Activated CD4-positive, alpha-beta memory T cell treated with anti-CD3 and anti-CD28 coated beads, Interleukin-2, amount 10 ng/mL, durations not matched to agents 7 days and 5 days (primary cell): Measurements from ENCODE around the gene IQSEC1. TPM values are rescaled to one million over a fixed set of nuclear protein-coding genes. Genes with fewer than 3 reads are reported as not detected.

Experiments
- CTCF ChIA-PET: fragments of 350-600 bp; sonication (Branson Sonifier 250); formaldehyde crosslinking; loops from one replicate; lab custom pipeline; 2021; ENCODE audit warnings: antibody characterized with exemption, inconsistent platforms; lab: Charles Lee
- POLR2A ChIA-PET: fragments of 350-600 bp; sonication (Branson Sonifier 250); formaldehyde crosslinking; loops from one replicate; lab custom pipeline; 2021; ENCODE audit warnings: antibody characterized with exemption; lab: Charles Lee
- DNase-seq: peaks from one replicate; pipeline ENCODE4 v3.0.0-alpha.2; 2020
- H3K27ac Mint-ChIP-seq: one replicate; pipeline ENCODE4 v1.8.0; 2021; ENCODE audit warnings: mild to moderate bottlenecking, mixed read lengths
- H3K27me3 Mint-ChIP-seq: one replicate; pipeline ENCODE4 v1.8.0; 2021; ENCODE audit warnings: mixed read lengths
- H3K36me3 Mint-ChIP-seq: one replicate; pipeline ENCODE4 v1.8.0; 2021; ENCODE audit warnings: low read depth, mixed read lengths
- H3K4me1 Mint-ChIP-seq: one replicate; pipeline ENCODE4 v1.8.0; 2021; ENCODE audit warnings: mixed read lengths
- H3K4me3 Mint-ChIP-seq: one replicate; pipeline ENCODE4 v1.8.0; 2021; ENCODE audit warnings: mild to moderate bottlenecking, mixed read lengths
- H3K9me3 Mint-ChIP-seq: one replicate; pipeline ENCODE4 v1.8.0; 2021; ENCODE audit warnings: mixed read lengths
- total RNA-seq, 2 experiments: library from RNA; stranded (reverse); gene quantifications; one replicate each; pipeline ENCODE4 v1.2.3, GENCODE V29; 2021

IQSEC1 gene
- total RNA-seq, 2 experiments from 2014 or later = 99.8 to 100 TPM

GRCh38 chr3:13068269-13069010 is 4.8 kb downstream of the IQSEC1 start:
- H3K36me3 Mint-ChIP-seq = peaks cover 8% of the 10 kb centered on the region
- no peaks in the 10 kb centered on the region for H3K9me3 Mint-ChIP-seq
- POLR2A ChIA-PET = interaction anchor here (1.0 to 1.8 kb wide), 2 partner anchors 53 to 58 kb away, joined by 3 to 6 read pairs; no protein-coding TSS in a partner anchor
- peaks cover 36% of the 10 kb centered on the region for H3K4me1 Mint-ChIP-seq
- CTCF ChIA-PET = interaction anchor here (1.0 kb wide), 1 partner anchor 53 kb away, joined by 3 read pairs; no protein-coding TSS in a partner anchor
- no peak overlapping the region for H3K4me3 Mint-ChIP-seq
- peak overlapping the region; percentile 94 for H3K27ac Mint-ChIP-seq
- H3K27me3 Mint-ChIP-seq = peaks cover 5% of the 10 kb centered on the region
- DNase-seq = no peak

DNA sequence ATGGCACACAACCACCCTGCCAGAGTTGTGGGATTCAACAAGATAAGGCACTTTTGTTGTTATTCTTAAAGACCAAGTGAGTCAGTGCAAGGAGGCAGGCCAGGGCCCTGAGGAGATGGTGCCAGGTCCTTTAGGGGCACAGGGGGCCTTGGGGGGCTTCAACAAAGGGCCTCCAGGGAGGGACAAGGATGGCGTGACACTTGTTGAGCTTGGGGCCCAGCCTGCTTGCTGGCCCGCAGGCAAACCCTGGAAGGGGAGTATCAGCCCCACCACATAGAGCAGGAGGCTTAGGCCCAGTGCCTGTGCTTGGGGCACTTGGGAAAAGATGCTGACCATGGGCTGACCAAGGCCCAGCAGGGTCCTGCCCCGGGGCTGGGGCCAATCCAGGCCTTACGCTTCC is 5.5 kb downstream of the IQSEC1 start:
- peaks cover 34% of the 10 kb centered on the region for H3K4me1 Mint-ChIP-seq

DNA sequence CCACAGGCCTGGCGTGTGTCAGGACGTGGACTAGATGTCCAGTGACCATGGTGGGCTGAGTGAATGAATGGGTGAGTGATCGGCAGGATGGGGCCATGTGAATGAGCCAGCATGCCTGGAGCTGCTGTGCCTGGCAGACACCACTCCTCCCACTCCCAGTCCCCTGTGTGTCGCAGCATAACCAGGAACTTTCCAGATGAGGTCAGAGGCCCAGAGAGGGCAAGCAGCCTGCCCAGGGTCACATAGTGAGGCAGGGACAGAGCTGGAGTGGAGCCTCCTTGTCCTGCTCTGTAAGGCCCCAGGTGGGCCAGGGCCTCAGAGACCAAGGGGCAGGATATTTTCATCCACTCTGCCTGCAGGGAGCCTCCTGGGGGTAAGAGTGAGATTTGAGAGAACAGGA is 6.4 kb downstream of the IQSEC1 start:
- peaks cover 8% of the 10 kb centered on the region for H3K36me3 Mint-ChIP-seq
- POLR2A ChIA-PET = interaction anchor here (1.0 kb wide), 1 partner anchor 56 kb away, joined by 4 read pairs; no protein-coding TSS in a partner anchor

More for the DNA sequence above, 5.5 kb downstream of the IQSEC1 start:
- ChIA-PET POLR2A (no interaction called here), CTCF (no interaction called here)
- Mint-ChIP-seq H3K27me3 (peaks cover 4% of the 10 kb centered on the region), H3K9me3 (no peaks in the 10 kb centered on the region), H3K4me3 (no peak overlapping the region), H3K36me3 (peaks cover 8% of the 10 kb centered on the region), H3K27ac (peak overlapping the region; percentile 23)
- no peak for DNase-seq

DNA sequence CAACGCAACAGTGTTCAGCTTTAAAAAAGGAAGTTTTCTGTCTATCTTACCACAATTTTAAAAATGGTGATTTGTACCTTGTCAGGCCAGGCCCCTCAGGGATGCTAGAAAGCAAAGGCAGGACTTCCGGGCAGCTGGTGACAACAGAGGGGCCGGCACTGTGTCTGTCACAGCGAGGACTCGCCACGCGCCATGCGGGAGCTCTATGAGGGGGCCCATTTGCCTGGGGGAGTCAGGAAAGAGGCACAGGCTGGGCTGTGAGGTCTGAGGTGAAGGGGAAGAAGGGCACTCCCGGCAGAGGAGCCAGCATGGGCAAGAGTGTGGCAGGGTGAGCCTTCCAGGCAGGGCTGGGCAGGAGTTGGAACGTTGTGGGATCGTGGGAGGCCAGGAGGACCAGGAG is 7.0 kb downstream of the IQSEC1 start:
- Mint-ChIP-seq H3K9me3 (no peaks in the 10 kb centered on the region), H3K4me1 (peaks cover 33% of the 10 kb centered on the region), H3K4me3 (no peak overlapping the region), H3K36me3 (peaks cover 8% of the 10 kb centered on the region), H3K27me3 (no peaks in the 10 kb centered on the region), H3K27ac (no peak overlapping the region)
- ChIA-PET POLR2A (interaction anchor here (1.0 kb wide), 1 partner anchor 55 kb away, joined by 4 read pairs; no protein-coding TSS in a partner anchor), CTCF (interaction anchor here (1.0 to 1.5 kb wide), 3 partner anchors 26 to 414 kb away, joined by 4 to 7 read pairs (median 4); partner anchors contain the start of gene HDAC11)
- no peak for DNase-seq

More for the DNA sequence above, 6.4 kb downstream of the IQSEC1 start:
- Mint-ChIP-seq H3K27me3 (no peaks in the 10 kb centered on the region), H3K9me3 (no peaks in the 10 kb centered on the region), H3K27ac (peak overlapping the region; percentile 35), H3K4me1 (peaks cover 33% of the 10 kb centered on the region), H3K4me3 (no peak overlapping the region)
- CTCF ChIA-PET = interaction anchor here (1.1 to 1.5 kb wide), 2 partner anchors 72 to 413 kb away, joined by 4 read pairs; partner anchors contain the start of gene HDAC11
- DNase-seq = no peak

DNA sequence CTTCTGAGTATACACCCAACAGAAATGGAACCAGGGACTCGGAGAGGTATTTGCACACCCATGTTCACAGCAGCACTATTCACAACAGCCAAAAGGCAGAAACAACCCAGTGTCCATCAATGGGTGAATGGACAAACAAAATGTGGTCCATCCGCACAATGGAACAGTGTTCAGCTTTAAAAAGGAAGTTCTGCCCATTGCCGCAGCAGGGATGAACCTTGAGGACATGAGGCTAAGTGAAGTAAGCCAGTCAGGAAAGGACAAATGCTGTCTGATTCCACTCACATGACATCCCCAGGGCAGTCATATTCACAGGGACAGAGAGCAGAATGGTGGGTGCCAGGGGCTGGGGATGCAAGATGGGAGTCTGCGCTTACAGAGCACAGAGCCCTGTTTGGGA is 7.5 kb downstream of the IQSEC1 start:
- H3K4me3 Mint-ChIP-seq = no peak overlapping the region
- H3K27me3 Mint-ChIP-seq = no peaks in the 10 kb centered on the region
- H3K27ac Mint-ChIP-seq = no peak overlapping the region
- peaks cover 8% of the 10 kb centered on the region for H3K36me3 Mint-ChIP-seq
- DNase-seq = no peak
- H3K4me1 Mint-ChIP-seq = peaks cover 29% of the 10 kb centered on the region
- H3K9me3 Mint-ChIP-seq = no peaks in the 10 kb centered on the region
- ChIA-PET POLR2A (no interaction called here), CTCF (interaction anchor here (1.0 to 1.5 kb wide), 3 partner anchors 26 to 414 kb away, joined by 4 to 7 read pairs (median 4); partner anchors contain the start of gene HDAC11)

- no peak overlapping the region for H3K27ac Mint-ChIP-seq
- POLR2A ChIA-PET = interaction anchor here (1.0 to 1.4 kb wide), 2 partner anchors 48 to 50 kb away, joined by 3 to 4 read pairs; no protein-coding TSS in a partner anchor
- no peak overlapping the region for H3K4me3 Mint-ChIP-seq
- CTCF ChIA-PET = interaction anchor here (1.0 to 1.3 kb wide), 2 partner anchors 27 to 70 kb away, joined by 4 to 7 read pairs; no protein-coding TSS in a partner anchor
- no peaks in the 10 kb centered on the region for H3K27me3 Mint-ChIP-seq
- no peaks in the 10 kb centered on the region for H3K9me3 Mint-ChIP-seq
- H3K4me1 Mint-ChIP-seq = peaks cover 22% of the 10 kb centered on the region
- no peak for DNase-seq
- H3K36me3 Mint-ChIP-seq = peaks cover 8% of the 10 kb centered on the region
Measured at GRCh38 chr3:13064964-13065363, 8.3 kb downstream of the IQSEC1 start.

DNA sequence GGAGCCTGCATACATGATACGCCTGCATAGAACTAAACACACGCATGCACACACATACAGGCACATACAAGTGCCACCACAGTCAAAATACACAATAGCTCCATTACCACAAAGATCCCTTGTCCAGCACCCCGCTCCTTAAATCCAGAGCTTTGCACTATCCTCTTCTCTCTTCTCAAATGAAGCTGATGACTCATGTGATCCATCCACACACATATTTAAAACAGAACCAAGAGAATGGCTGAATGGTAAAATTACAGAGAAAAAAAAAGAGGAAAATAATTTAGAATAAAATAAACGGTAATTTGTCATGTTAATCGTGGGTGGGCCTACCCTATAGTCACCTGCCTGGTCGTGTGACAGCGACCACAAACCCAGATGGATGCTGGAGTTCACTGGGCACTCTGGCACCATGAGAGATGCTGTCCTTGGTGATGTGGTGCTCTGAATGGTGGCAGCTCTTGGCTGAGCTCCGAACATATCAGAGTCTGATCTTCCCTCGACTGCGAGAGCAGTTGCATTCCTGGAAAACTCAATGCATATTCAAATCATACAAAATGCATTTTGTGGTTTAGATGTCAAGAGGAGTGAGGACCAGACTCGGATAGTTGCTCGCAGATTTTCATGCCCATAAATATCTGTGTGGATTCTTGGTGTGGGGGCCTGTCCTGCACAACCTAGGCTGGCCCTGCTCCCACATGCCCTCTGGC is 8.9 kb downstream of the IQSEC1 start:
- no peak for DNase-seq
- Mint-ChIP-seq H3K9me3 (no peaks in the 10 kb centered on the region), H3K36me3 (peaks cover 6% of the 10 kb centered on the region), H3K4me3 (no peak overlapping the region), H3K27me3 (no peaks in the 10 kb centered on the region), H3K4me1 (peaks cover 15% of the 10 kb centered on the region), H3K27ac (no peak overlapping the region)
- ChIA-PET POLR2A (interaction anchor here (0.7 to 1.6 kb wide), 4 partner anchors 13 to 52 kb away, joined by 3 to 4 read pairs (median 4); no protein-coding TSS in a partner anchor), CTCF (interaction anchor here (1.3 kb wide), 1 partner anchor 69 kb away, joined by 4 read pairs; no protein-coding TSS in a partner anchor)

DNA sequence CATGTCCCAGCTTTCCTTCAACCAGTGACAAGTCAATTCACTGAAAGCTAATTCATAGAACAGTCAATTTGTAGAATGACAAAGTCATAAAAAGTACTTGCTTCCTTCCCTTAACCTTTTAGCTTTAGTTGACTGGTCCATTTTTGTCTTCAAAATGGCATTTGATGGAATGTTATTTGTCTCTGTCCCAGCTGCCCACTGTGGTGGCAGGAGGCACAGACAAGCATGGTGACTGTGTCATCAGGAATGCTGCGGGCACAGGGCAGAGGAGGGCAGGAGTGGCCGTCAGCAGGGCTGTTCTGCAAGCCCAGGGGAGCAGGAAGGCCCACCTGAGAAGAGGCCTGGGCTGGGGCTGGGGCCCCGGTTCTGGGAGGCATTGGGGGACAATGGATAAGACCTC is 10.0 kb downstream of the IQSEC1 start:
- H3K27ac Mint-ChIP-seq = no peak overlapping the region
- H3K4me1 Mint-ChIP-seq = peaks cover 4% of the 10 kb centered on the region
- H3K27me3 Mint-ChIP-seq = no peaks in the 10 kb centered on the region
- ChIA-PET POLR2A (interaction anchor here (1.6 kb wide), 1 partner anchor 51 kb away, joined by 4 read pairs; no protein-coding TSS in a partner anchor), CTCF (no interaction called here)
- no peak for DNase-seq
- no peak overlapping the region for H3K4me3 Mint-ChIP-seq
- no peaks in the 10 kb centered on the region for H3K36me3 Mint-ChIP-seq
- no peaks in the 10 kb centered on the region for H3K9me3 Mint-ChIP-seq

- no peaks in the 10 kb centered on the region for H3K9me3 Mint-ChIP-seq
- POLR2A ChIA-PET = interaction anchor here (1.6 kb wide), 1 partner anchor 51 kb away, joined by 4 read pairs; no protein-coding TSS in a partner anchor
- no peak overlapping the region for H3K27ac Mint-ChIP-seq
- no peak overlapping the region for H3K4me3 Mint-ChIP-seq
- CTCF ChIA-PET = no interaction called here
- H3K4me1 Mint-ChIP-seq = peaks cover 3% of the 10 kb centered on the region
- no peaks in the 10 kb centered on the region for H3K27me3 Mint-ChIP-seq
- H3K36me3 Mint-ChIP-seq = no peaks in the 10 kb centered on the region
- no peak for DNase-seq
Measured at GRCh38 chr3:13062647-13063046, 10.6 kb downstream of the IQSEC1 start.

GRCh38 chr3:13060341-13060910 is 12.8 kb downstream of the IQSEC1 start:
- H3K36me3 Mint-ChIP-seq = no peaks in the 10 kb centered on the region
- H3K4me3 Mint-ChIP-seq = no peak overlapping the region
- DNase-seq = no peak
- no peaks in the 10 kb centered on the region for H3K27me3 Mint-ChIP-seq
- H3K27ac Mint-ChIP-seq = no peak overlapping the region
- H3K4me1 Mint-ChIP-seq = no peaks in the 10 kb centered on the region
- no peaks in the 10 kb centered on the region for H3K9me3 Mint-ChIP-seq
- ChIA-PET CTCF (no interaction called here), POLR2A (interaction anchor here (0.7 to 1.6 kb wide), 2 partner anchors 13 to 44 kb away, joined by 3 read pairs; partner anchors contain the start of gene IQSEC1)

- no peak overlapping the region for H3K4me3 Mint-ChIP-seq
- CTCF ChIA-PET = no interaction called here
- H3K27me3 Mint-ChIP-seq = no peaks in the 10 kb centered on the region
- no peak overlapping the region for H3K27ac Mint-ChIP-seq
- no peaks in the 10 kb centered on the region for H3K9me3 Mint-ChIP-seq
- POLR2A ChIA-PET = interaction anchor here (1.4 kb wide), 1 partner anchor 43 kb away, joined by 4 read pairs; no protein-coding TSS in a partner anchor
- DNase-seq = no peak
- H3K4me1 Mint-ChIP-seq = no peaks in the 10 kb centered on the region
- no peaks in the 10 kb centered on the region for H3K36me3 Mint-ChIP-seq
Measured at GRCh38 chr3:13058346-13059120, 14.7 kb downstream of the IQSEC1 start.
